Left ventricle myocardium inferior (tissue), 1 donor: ENCODE results near the gene FNDC11. TPM values are rescaled to one million over a fixed set of nuclear protein-coding genes. Genes with fewer than 3 reads are reported as not detected.

Experiments used
- DNase-seq: peaks from one replicate; pipeline ENCODE4 v3.0.0-alpha.2; 2020
- H3K27ac ChIP-seq: fragments of 200-600 bp; replicated peaks from 2 replicates; pipeline ENCODE4 v1.8.0; 2021
- H3K27me3 ChIP-seq: fragments of 200-600 bp; 2 replicates; pipeline ENCODE4 v1.8.0; 2021; ENCODE audit warnings: low read depth
- H3K36me3 ChIP-seq: fragments of 200-600 bp; 2 replicates; pipeline ENCODE4 v1.8.0; 2021
- H3K4me1 ChIP-seq: fragments of 200-600 bp; 2 replicates; pipeline ENCODE4 v1.8.0; 2021
- H3K4me3 ChIP-seq: fragments of 200-600 bp; 2 replicates; pipeline ENCODE4 v1.8.0; 2021; ENCODE audit warnings: mild to moderate bottlenecking, moderate library complexity
- H3K9me3 ChIP-seq: fragments of 200-600 bp; replicated peaks from 2 replicates; pipeline ENCODE4 v1.8.0; 2021
- CTCF ChIP-seq: fragments of 200-600 bp; IDR thresholded peaks from 2 replicates; pipeline ENCODE4 v1.8.0; 2021; ENCODE audit warnings: antibody characterized with exemption, mild to moderate bottlenecking, borderline replicate concordance
- intact Hi-C: fragments of 100-400 bp; cut with micrococcal nuclease; formaldehyde crosslinking; loops from one replicate; pipeline ENCODE4 v1.11.0; 2022
- total RNA-seq: library from RNA; stranded (reverse); fragmentation: NEBNext Ultra II Directional; extraction: Animal tissue kit (Norgen Biotek cat#: 25700); gene quantifications from one replicate; pipeline ENCODE4 v1.2.1, GENCODE V29; 2021
- donor health status: DM: no; HTN: yes; CAD: no; lungs with severe emphysema.

FNDC11 gene
- total RNA-seq, 1 donor from 2014 or later = 0.14 TPM

- intact Hi-C loops = loop anchor here (5.0 kb wide), 1 partner anchor 436 kb away; no protein-coding TSS in a partner anchor
- no peak for DNase-seq
- Histone ChIP-seq H3K9me3 (no peaks in the 10 kb centered on the region), H3K27me3 (peaks cover 37% of the 10 kb centered on the region), H3K4me1 (peaks cover 25% of the 10 kb centered on the region), H3K27ac (no peak overlapping the region), H3K36me3 (no peaks in the 10 kb centered on the region), H3K4me3 (no peak overlapping the region)
- TF ChIP-seq CTCF = no peak
Observed at GRCh38 chr20:63536241-63536977, 17.6 kb upstream of the FNDC11 start.

GRCh38 chr20:63536997-63537524, 16.9 kb upstream of the FNDC11 start, which contains the start of gene PTK6:
Gene PTK6 (minus strand): TSS chr20:63537376. CDS start chr20:63537314, 62 bp downstream.
- peak; percentile 57 for DNase-seq
- Histone ChIP-seq H3K9me3 (no peaks in the 10 kb centered on the region), H3K27me3 (peaks cover 37% of the 10 kb centered on the region), H3K36me3 (no peaks in the 10 kb centered on the region), H3K4me3 (peak within 1 kb of the TSS; percentile 55), H3K4me1 (peaks cover 25% of the 10 kb centered on the region), H3K27ac (peak within 1 kb of the TSS; percentile 66)
- intact Hi-C loops = loop anchor here (5.0 kb wide), 1 partner anchor 435 kb away; no protein-coding TSS in a partner anchor
- no peak for TF ChIP-seq CTCF

GRCh38 chr20:63537525-63538203, 16.3 kb upstream of the FNDC11 start:
- H3K9me3 ChIP-seq = no peaks in the 10 kb centered on the region
- intact Hi-C loops = loop anchor here (5.0 kb wide), 1 partner anchor 435 kb away; no protein-coding TSS in a partner anchor
- H3K36me3 ChIP-seq = no peaks in the 10 kb centered on the region
- TF ChIP-seq CTCF = peak; percentile 98
- peaks cover 37% of the 10 kb centered on the region for H3K27me3 ChIP-seq
- peaks cover 25% of the 10 kb centered on the region for H3K4me1 ChIP-seq
- peak; percentile 85 for DNase-seq
- peak overlapping the region; percentile 66 for H3K27ac ChIP-seq
- H3K4me3 ChIP-seq = peak overlapping the region; percentile 55

- H3K27me3 ChIP-seq = peaks cover 33% of the 10 kb centered on the region
- no peaks in the 10 kb centered on the region for H3K9me3 ChIP-seq
- H3K4me3 ChIP-seq = peak overlapping the region; percentile 55
- DNase-seq = no peak
- no peaks in the 10 kb centered on the region for H3K36me3 ChIP-seq
- H3K27ac ChIP-seq = peak overlapping the region; percentile 66
- peaks cover 25% of the 10 kb centered on the region for H3K4me1 ChIP-seq
- TF ChIP-seq CTCF = peak; percentile 42
- intact Hi-C loops = loop anchor here (5.0 kb wide), 1 partner anchor 434 kb away; no protein-coding TSS in a partner anchor
Observed at GRCh38 chr20:63538204-63539091, 15.5 kb upstream of the FNDC11 start.

- Histone ChIP-seq H3K27ac (no peak overlapping the region), H3K9me3 (no peaks in the 10 kb centered on the region), H3K4me3 (no peak overlapping the region), H3K36me3 (no peaks in the 10 kb centered on the region), H3K27me3 (peaks cover 26% of the 10 kb centered on the region), H3K4me1 (peaks cover 25% of the 10 kb centered on the region)
- DNase-seq = no peak
- TF ChIP-seq CTCF = no peak
- intact Hi-C loops = loop anchor here (5.0 kb wide), 1 partner anchor 433 kb away; no protein-coding TSS in a partner anchor
Observed at GRCh38 chr20:63539092-63539430, 14.9 kb upstream of the FNDC11 start.
